ENCODE measurements around the gene RNF166. TPM values are rescaled to one million over a fixed set of nuclear protein-coding genes. Genes with fewer than 3 reads are reported as not detected.
A peak's percentile ranks its signal among the peaks of the same experiment; 100 is the strongest.

Gene RNF166
- total RNA-seq, 1 experiment from 2014 or later: 46.2 TPM

- no peaks in the 10 kb centered on the region for H3K9me3 Mint-ChIP-seq
- ATAC-seq (no peak), DNase-seq (ENCODE audit: low spot score) (no peak)
- ChIA-PET POLR2A (no interaction called here), CTCF (interaction anchor here (0.7 to 2.2 kb wide), 8 partner anchors 10 to 137 kb away, joined by 3 to 21 read pairs (median 5); no protein-coding TSS in a partner anchor)
- TF ChIP-seq ARID4B (CRISPR knock-in tag; IDR thresholded peaks at IDR 0.05; ENCODE audit: borderline replicate concordance): no peak
- no peak for TF ChIP-seq ZNF219 (CRISPR knock-in tag; IDR thresholded peaks at IDR 0.05; ENCODE audit: borderline replicate concordance)
- no peak for TF ChIP-seq ZNF138 (CRISPR knock-in tag; conservative IDR thresholded peaks at IDR 0.05)
- no peak for TF ChIP-seq GRHL2 (CRISPR knock-in tag; IDR thresholded peaks at IDR 0.05; ENCODE audit: insufficient replicate concordance, severe bottlenecking)
- TF ChIP-seq MYBL2 (CRISPR knock-in tag; IDR thresholded peaks at IDR 0.05): no peak
- no peak for TF ChIP-seq ETV6 (CRISPR knock-in tag; IDR thresholded peaks at IDR 0.05)
- TF ChIP-seq MAX (CRISPR knock-in tag; IDR thresholded peaks at IDR 0.05): no peak
- no peak for TF ChIP-seq ZNF416 (CRISPR knock-in tag; IDR thresholded peaks at IDR 0.05)
- TF ChIP-seq JAZF1 (CRISPR knock-in tag; IDR thresholded peaks at IDR 0.05): no peak
- TF ChIP-seq NFE2L1 (CRISPR knock-in tag; IDR thresholded peaks at IDR 0.05): no peak
- TF ChIP-seq PRRX2 (CRISPR knock-in tag; IDR thresholded peaks at IDR 0.05): no peak
- no peak for TF ChIP-seq NR1H2 (CRISPR knock-in tag; IDR thresholded peaks at IDR 0.05)
- no peaks in the 10 kb centered on the region for H3K27me3 Mint-ChIP-seq (ENCODE audit: low read depth)
- peaks cover 3% of the 10 kb centered on the region; the same call in 1 of the 2 replicates for H3K36me3 Mint-ChIP-seq
- no peaks in the 10 kb centered on the region for H3K4me1 Mint-ChIP-seq
- H3K27ac Mint-ChIP-seq: peak overlapping the region; percentile 36; the same call in 1 of the 2 replicates
- no peak overlapping the region for H3K4me3 Mint-ChIP-seq
Observed at GRCh38 chr16:88697116-88697830, 8.9 kb downstream of the RNF166 start.

GRCh38 chr16:88696441-88696840 is 9.8 kb downstream of the RNF166 start:
- no peaks in the 10 kb centered on the region for H3K9me3 Mint-ChIP-seq
- no peak overlapping the region for H3K4me3 Mint-ChIP-seq
- H3K36me3 Mint-ChIP-seq: peaks cover 3% of the 10 kb centered on the region; the same call in 1 of the 2 replicates
- H3K27ac Mint-ChIP-seq: no peak overlapping the region
- POLR2A ChIA-PET: no interaction called here
- ATAC-seq (no peak), DNase-seq (ENCODE audit: low spot score) (no peak)
- H3K4me1 Mint-ChIP-seq: no peaks in the 10 kb centered on the region
- H3K27me3 Mint-ChIP-seq (ENCODE audit: low read depth): no peaks in the 10 kb centered on the region
- CTCF ChIA-PET: interaction anchor here (0.6 kb wide), 1 partner anchor 76 kb away, joined by 4 read pairs; no protein-coding TSS in a partner anchor
- no peak for TF ChIP-seq KAT7 (CRISPR knock-in tag; IDR thresholded peaks at IDR 0.05; ENCODE audit: borderline replicate concordance)
- TF ChIP-seq STAT6 (CRISPR knock-in tag; conservative IDR thresholded peaks at IDR 0.05; ENCODE audit: low read depth): no peak
- no peak for TF ChIP-seq HMGXB4 (CRISPR knock-in tag; IDR thresholded peaks at IDR 0.05)
- no peak for TF ChIP-seq NFE2L1 (CRISPR knock-in tag; IDR thresholded peaks at IDR 0.05)
- TF ChIP-seq ATF3 (CRISPR knock-in tag; conservative IDR thresholded peaks at IDR 0.05): no peak
- no peak for TF ChIP-seq FOXP4 (CRISPR knock-in tag; IDR thresholded peaks at IDR 0.05)
- TF ChIP-seq NR2C2 (CRISPR knock-in tag; IDR thresholded peaks at IDR 0.05): no peak
- no peak for TF ChIP-seq HMGA2 (CRISPR knock-in tag; IDR thresholded peaks at IDR 0.05)
- TF ChIP-seq MLX (CRISPR knock-in tag; IDR thresholded peaks at IDR 0.05): no peak

Measured in WTC11 (cell line).